ENCODE measurements around the gene MAD2L1.

MAD2L1 gene

GRCh38 chr4:120025516-120025915 is 41.1 kb downstream of the MAD2L1 start:
- DNase-seq (ENCODE audit: low read depth in 2 of 2) = no peak
- H3K4me3 ChIP-seq (replicated peaks in 1 of 2; ENCODE audit: low read depth in 2 of 2, low read length in 2 of 2) = no peak overlapping the region
- TF ChIP-seq CTCF (IDR thresholded peaks at IDR 0.05; ENCODE audit: low read depth, low read length) = no peak

- TF ChIP-seq CTCF (IDR thresholded peaks at IDR 0.05; ENCODE audit: low read depth, low read length) = no peak
- no peak for DNase-seq (ENCODE audit: low read depth in 2 of 2)
- H3K4me3 ChIP-seq (replicated peaks in 1 of 2; ENCODE audit: low read depth in 2 of 2, low read length in 2 of 2) = no peak overlapping the region
Measured at GRCh38 chr4:120018786-120019185, 47.9 kb downstream of the MAD2L1 start.

- H3K4me3 ChIP-seq (replicated peaks in 1 of 2; ENCODE audit: low read depth in 2 of 2, low read length in 2 of 2) = no peak overlapping the region
- no peak for DNase-seq (ENCODE audit: low read depth in 2 of 2)
- no peak for TF ChIP-seq CTCF (IDR thresholded peaks at IDR 0.05; ENCODE audit: low read depth, low read length)
Measured at GRCh38 chr4:120017939-120018692, 48.5 kb downstream of the MAD2L1 start.

- H3K4me3 ChIP-seq (replicated peaks in 1 of 2; ENCODE audit: low read depth in 2 of 2, low read length in 2 of 2) = no peak overlapping the region
- TF ChIP-seq CTCF (IDR thresholded peaks at IDR 0.05; ENCODE audit: low read depth, low read length) = no peak
- no peak for DNase-seq (ENCODE audit: low read depth in 2 of 2)
Measured at GRCh38 chr4:120011725-120012124, 54.9 kb downstream of the MAD2L1 start.

GRCh38 chr4:120010646-120011045 is 56.0 kb downstream of the MAD2L1 start:
- H3K4me3 ChIP-seq (replicated peaks in 1 of 2; ENCODE audit: low read depth in 2 of 2, low read length in 2 of 2) = no peak overlapping the region
- DNase-seq (ENCODE audit: low read depth in 2 of 2) = no peak
- no peak for TF ChIP-seq CTCF (IDR thresholded peaks at IDR 0.05; ENCODE audit: low read depth, low read length)

- DNase-seq (ENCODE audit: low read depth in 2 of 2) = peak in 1 of 2 donors; percentile 89
- no peak overlapping the region for H3K4me3 ChIP-seq (replicated peaks in 1 of 2; ENCODE audit: low read depth in 2 of 2, low read length in 2 of 2)
- TF ChIP-seq CTCF (IDR thresholded peaks at IDR 0.05; ENCODE audit: low read depth, low read length) = no peak
Measured at GRCh38 chr4:120009731-120010130, 56.9 kb downstream of the MAD2L1 start.

GRCh38 chr4:120008957-120009356 is 57.7 kb downstream of the MAD2L1 start:
- no peak overlapping the region for H3K4me3 ChIP-seq (replicated peaks in 1 of 2; ENCODE audit: low read depth in 2 of 2, low read length in 2 of 2)
- TF ChIP-seq CTCF (IDR thresholded peaks at IDR 0.05; ENCODE audit: low read depth, low read length) = no peak
- no peak for DNase-seq (ENCODE audit: low read depth in 2 of 2)

All from cardiac fibroblast (primary cell).